Measurements from ENCODE around the gene PLCL2.

DNA sequence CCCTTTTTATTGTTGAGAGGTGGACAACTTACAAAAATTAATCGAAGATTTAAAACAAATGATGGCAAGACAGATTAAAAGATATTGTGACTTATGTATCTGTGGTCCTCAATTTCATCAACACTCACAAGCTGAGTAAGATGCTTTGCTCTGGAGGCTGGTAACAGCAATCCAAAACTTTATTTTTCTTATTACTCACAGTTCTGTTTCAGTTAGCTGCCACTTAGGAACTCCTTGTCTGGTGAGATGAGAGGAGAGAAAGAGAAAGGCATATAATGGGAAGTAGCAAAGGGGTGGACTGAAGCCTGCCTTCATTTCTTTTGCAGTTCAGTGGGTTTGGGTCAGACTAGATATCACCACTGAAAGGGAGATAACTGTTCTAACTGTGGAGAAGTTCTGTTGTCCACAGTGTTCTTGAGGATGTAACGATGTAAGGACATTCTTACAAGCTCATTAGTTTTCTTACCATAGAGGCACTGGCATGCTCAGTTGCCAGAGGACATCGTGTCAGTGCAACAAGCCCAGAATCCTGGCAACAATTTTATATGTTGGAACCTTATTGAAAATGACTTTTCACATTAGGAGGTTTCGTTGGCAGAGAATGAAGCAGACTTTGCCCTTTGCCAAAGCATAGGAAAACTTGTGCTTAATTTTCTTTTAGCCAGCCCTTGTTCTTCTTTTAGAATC lies 93.6 kb downstream of the PLCL2 start:
- TF ChIP-seq, protein P1, sequence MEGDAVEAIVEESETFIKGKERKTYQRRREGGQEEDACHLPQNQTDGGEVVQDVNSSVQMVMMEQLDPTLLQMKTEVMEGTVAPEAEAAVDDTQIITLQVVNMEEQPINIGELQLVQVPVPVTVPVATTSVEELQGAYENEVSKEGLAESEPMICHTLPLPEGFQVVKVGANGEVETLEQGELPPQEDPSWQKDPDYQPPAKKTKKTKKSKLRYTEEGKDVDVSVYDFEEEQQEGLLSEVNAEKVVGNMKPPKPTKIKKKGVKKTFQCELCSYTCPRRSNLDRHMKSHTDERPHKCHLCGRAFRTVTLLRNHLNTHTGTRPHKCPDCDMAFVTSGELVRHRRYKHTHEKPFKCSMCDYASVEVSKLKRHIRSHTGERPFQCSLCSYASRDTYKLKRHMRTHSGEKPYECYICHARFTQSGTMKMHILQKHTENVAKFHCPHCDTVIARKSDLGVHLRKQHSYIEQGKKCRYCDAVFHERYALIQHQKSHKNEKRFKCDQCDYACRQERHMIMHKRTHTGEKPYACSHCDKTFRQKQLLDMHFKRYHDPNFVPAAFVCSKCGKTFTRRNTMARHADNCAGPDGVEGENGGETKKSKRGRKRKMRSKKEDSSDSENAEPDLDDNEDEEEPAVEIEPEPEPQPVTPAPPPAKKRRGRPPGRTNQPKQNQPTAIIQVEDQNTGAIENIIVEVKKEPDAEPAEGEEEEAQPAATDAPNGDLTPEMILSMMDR (IDR thresholded peaks at IDR 0.05) = no peak
- TF ChIP-seq, protein P2, sequence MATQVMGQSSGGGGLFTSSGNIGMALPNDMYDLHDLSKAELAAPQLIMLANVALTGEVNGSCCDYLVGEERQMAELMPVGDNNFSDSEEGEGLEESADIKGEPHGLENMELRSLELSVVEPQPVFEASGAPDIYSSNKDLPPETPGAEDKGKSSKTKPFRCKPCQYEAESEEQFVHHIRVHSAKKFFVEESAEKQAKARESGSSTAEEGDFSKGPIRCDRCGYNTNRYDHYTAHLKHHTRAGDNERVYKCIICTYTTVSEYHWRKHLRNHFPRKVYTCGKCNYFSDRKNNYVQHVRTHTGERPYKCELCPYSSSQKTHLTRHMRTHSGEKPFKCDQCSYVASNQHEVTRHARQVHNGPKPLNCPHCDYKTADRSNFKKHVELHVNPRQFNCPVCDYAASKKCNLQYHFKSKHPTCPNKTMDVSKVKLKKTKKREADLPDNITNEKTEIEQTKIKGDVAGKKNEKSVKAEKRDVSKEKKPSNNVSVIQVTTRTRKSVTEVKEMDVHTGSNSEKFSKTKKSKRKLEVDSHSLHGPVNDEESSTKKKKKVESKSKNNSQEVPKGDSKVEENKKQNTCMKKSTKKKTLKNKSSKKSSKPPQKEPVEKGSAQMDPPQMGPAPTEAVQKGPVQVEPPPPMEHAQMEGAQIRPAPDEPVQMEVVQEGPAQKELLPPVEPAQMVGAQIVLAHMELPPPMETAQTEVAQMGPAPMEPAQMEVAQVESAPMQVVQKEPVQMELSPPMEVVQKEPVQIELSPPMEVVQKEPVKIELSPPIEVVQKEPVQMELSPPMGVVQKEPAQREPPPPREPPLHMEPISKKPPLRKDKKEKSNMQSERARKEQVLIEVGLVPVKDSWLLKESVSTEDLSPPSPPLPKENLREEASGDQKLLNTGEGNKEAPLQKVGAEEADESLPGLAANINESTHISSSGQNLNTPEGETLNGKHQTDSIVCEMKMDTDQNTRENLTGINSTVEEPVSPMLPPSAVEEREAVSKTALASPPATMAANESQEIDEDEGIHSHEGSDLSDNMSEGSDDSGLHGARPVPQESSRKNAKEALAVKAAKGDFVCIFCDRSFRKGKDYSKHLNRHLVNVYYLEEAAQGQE (IDR thresholded peaks at IDR 0.05; ENCODE audit: insufficient read depth in 1 of 2, low read depth in 2 of 2, low read length in 1 of 2) = no peak

Measured in Panc1 (cell line).